ENCODE results near the gene ADAMTS2.

ADAMTS2 gene

DNA sequence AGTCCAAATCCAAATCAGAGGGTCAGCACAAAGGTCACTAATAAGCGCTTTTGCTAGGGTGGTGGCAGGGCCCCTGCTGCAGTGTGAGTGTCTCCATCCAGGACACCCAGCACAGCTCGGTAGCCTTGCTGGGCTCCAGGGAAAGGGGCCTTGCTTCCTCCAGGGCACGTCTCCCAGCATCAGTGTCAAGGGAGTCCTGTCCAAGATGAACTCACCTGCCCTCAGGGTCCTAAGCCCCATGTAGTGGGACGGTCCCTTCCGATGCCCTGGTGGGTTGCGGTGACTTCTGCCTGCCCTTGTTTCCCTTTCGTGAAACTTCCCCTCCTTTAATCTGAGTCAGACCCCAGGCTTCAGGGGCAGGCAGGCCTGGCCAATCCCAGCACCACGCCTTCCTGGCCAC, 183.4 kb downstream of the ADAMTS2 start:
- DNase-seq (ENCODE audit: low read depth in 2 of 2) = no peak

DNA sequence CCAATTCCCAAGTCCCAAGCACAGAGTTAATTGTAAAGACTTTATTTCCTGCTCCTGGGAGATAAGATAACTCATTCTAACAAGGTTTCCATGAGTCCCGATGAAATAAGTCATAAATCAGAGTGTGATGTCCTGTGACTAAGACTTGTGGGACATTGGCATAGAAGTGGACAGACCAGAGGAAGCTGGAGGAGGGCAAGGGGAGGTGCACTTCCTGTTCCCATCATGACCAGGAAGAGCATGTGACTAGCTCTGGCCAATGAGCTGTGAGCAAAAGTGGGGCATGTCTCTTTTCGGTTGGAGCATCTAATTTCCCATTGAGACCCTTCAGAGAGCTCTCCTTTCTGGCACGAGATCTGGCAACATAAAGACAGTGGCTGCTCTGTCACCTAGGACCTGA, 184.7 kb downstream of the ADAMTS2 start:
- DNase-seq (ENCODE audit: low read depth in 2 of 2) = no peak

DNA sequence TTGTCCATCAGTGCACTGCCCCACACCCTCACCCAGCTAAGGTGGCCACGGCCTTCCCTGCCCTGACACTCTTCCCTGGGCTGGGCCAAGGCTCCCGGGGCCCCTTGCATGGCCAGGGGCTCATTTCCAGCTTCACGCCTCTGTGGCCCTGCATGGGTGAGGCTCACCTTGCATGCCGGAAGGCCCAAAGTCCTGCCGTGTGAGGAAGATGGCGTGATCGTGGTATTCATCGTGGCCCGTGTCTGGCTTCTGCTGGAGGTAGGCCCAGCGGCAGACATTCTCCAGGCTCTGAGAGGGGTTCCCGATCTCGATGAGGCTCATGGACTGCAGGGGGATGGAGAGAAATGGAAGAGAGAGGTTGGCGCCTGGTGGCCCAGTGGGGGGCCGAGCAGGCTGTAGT, 186.7 kb downstream of the ADAMTS2 start:
- no peak for DNase-seq (ENCODE audit: low read depth in 2 of 2)

DNA sequence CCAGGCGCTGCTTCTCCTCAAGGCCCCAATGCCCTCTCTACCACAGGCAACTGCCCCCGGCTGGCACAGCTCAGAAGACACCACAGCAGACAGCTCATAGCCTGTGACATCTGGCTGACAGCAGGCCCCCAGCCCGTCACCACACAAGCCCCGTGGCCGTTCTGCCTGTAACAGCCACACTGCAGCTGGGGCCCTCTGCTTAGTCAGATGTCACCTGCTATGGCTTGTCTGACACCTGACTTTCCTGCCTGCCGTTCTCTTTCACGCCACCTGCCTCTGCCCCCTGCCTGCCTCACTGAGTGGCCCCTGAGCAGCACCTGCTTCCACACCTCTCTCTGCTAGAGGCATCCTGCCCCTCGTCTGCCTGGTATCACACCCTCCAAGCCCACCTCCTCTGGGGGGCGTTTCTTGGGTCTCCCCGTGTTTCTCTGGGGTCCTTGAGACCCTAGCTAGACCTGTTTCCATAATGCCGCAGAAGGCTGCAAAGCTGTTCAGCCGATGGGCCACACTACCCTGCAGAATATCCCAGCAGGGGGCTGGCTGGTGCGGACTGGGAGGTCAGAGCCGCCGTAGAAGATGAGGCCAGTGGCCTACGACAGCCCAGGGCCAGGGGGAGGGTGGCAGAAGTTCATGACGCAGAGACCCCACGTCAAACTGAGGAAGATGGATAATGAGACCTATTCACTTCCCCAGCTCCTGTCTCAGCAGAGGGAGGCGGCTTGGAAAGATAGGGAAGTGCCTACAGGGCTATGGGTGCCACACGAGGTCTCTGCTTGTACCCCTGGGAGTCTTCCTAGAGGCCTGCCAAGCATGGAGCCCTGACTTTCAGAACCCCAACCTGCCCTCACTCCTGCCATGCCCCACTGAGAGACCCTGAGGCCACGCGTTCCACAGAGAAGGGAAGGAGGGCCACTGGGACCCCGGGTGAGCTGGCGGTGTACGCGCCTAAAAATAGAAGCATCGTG, 190.0 kb downstream of the ADAMTS2 start:
- DNase-seq (ENCODE audit: low read depth in 2 of 2) = no peak

DNA sequence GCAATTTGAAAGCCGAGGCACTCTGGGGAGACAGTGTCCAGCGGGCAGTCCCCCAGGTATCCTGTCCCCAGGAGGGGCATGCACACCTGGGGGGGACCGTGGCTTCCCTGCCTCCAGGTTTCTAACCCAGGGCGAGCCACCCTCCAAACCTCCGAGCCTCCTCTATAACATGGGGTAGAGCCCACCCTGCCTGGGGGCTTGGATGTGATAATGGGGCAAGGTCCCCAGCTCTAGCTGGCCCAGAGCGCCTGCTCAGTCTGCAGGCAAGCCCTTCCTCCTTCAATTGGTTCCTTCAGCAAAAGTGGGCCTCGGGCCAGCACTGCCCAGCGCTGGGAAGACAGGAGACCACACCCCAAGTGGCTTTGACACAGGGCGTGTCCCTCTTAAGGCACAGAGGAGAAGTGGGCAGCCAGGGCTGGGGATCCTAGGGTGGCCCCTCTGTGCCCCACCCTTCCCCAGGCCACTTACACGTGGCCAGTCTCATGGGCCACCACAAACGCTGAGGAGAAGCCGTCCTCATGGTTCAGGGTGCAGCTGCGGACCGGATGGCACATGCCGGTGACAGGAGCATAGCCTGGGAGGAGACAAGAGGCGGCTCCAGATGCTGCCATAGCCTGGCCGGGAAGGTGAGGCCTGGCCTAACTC, 190.8 kb downstream of the ADAMTS2 start:
- no peak for DNase-seq (ENCODE audit: low read depth in 2 of 2)

DNA sequence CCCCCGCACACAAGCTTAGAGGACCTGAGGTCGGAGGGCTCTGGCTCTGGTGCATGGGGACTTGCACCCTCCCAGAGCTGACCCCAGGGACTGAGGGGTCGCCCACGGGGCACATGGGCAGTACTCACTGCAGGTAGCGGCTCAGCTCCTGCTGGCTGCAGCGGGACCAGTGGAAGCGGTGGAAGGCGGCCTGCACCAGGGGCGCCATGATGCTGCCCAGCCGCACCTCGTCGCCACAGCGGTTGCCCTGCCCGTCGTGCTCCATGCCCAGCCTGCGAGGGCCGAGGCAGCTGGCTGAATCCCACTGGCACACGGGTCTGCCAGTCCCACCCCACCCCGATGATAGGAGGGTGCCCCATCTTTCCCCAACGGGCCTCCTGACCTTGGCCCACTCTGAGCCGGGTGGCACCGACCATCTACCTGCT, 191.3 kb downstream of the ADAMTS2 start:
- no peak for DNase-seq (ENCODE audit: low read depth in 2 of 2)

DNA sequence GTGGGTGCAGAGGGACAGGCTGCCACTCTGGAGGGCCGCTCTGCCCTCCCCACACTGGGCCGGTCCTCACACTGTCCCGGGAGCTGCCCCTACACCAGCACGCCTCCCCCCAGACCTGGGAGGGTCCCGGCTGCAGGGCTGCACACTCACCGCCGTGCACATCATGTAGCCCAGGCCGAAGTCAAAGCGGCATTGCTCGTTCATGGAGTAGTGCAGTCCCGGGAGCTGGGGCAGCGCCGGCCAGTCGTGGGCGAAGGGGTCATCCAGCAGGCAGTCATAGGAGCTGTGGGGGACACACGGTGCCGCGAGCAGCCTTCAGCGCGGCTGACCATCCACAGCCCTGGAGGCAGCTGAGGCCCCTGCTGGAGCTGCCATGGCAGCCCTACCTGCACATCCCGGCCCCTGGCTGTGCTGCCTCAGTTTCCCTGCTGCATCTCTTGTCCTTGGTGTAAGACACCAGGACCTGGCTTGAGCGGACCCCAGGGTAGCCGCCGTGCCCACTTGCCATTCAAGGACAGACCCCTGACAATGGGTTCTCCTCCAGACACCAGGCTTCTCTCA, 191.8 kb downstream of the ADAMTS2 start:
- no peak for DNase-seq (ENCODE audit: low read depth in 2 of 2)

DNA sequence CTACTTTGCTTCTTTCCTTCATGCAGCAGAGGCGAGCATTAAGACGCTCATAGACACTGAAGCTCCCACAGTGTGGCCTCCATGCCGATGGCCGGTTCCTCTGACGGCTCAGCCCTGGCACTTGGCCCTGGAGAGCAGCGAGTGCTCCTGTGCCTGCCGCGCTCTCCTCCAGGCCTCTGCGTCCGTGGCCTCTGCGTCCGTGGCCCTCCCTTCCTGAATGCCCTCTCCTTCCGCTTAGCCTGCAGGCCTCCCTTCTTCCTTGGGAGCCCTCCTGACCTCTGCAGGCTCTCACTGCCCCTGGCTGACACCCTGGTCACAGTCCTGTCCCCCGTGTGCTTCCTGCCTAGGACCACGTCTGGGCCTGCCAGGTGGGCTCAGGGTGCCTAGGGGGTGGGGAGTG, 192.3 kb downstream of the ADAMTS2 start:
- DNase-seq (ENCODE audit: low read depth in 2 of 2) = no peak

DNA sequence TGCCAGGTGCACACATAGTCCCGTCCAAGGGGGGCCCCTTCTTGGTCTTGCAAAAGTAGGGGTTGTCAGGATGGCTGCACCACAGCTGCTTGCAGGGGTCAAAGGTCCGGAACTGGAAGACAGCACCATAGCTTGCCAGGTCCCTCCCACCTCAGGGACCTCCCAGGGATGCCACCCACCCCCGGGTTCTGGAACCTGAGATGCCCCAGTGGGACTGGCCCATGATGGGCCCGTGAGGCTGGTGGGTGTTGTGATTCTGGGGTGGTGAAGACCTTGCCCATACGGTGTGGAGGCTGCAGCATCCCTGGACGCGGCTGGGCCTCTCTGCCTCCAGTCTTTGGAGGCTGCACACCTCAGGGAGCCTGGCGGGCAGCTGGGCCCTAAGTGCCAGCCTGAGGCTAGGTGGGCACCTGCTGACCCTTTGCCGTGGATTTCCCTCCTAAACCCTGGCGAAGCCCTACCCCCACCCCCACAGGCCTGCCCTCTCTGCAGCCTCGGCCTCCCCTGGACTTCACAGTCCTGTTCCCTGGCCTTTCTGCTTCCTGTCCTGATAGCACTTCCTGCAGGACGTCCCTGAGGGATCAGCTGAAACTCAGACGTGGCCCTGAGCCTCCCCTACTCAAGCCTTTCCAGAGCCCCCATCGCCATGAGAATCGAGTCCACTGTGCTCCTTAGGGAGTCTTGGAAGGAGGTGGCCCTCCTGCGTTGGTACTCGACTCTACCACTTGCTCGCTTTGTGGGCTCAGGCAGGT, 192.9 kb downstream of the ADAMTS2 start:
- DNase-seq (ENCODE audit: low read depth in 2 of 2) = no peak

DNA sequence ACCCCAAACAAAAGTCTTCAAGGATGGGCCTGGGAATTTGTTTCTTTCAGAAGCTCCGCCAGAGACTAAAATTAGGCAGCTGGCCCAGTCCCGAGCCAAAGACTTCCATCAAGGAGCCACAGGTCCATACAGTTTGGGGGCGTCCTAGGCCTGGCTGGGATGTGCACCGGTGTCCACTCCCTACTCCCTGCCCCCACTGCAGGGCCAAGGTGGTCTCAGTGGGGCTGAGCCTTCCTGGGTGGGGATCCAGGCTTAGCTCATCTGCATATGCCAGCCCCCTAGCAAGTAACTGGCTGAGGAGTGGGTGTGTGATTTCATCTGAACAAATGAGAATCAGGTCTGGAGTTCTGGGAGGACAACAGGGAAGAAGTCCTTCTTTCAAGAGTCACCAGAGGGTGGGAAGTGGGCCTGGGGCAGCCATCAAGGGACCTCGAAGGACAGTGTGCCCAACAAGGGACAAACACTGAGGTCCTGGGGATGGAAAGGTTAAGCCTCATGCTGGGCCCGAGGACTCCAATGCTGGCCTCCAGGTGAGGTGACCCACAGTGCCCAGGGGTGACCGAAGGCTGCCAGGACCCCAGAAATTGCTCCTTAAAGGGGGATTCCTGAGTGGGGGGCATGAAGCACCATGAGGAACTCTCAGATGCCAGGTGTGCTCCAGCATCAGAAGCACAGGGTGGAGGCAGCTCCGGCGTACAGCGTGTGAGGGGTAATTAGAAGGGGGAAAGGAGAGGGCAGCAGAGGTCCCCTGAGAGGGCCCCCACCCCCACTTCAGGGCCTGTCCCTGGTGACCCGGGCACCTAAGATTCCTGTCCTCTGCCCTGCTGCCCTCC, 193.8 kb downstream of the ADAMTS2 start:
- DNase-seq (ENCODE audit: low read depth in 2 of 2) = no peak

DNA sequence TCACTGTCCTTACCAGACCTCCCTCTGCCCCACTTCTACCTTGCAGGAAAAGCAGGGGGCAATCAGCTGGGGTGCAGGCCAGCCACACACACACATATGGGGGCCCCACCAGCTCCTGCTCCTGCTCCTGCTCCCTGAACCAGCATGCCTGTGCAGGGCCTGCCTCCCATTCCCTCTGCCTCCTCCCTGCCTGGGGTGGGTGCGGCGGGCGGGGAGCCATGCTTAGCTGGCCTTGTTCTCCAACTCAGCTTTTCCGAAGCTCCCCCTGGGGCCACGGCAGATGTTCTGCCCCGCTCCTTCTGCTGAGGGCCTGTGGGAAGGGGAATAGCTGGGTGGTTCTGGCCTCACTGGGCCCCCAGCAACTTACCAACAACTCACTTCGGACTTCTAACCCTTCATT, 195.2 kb downstream of the ADAMTS2 start:
- DNase-seq (ENCODE audit: low read depth in 2 of 2) = no peak

DNA sequence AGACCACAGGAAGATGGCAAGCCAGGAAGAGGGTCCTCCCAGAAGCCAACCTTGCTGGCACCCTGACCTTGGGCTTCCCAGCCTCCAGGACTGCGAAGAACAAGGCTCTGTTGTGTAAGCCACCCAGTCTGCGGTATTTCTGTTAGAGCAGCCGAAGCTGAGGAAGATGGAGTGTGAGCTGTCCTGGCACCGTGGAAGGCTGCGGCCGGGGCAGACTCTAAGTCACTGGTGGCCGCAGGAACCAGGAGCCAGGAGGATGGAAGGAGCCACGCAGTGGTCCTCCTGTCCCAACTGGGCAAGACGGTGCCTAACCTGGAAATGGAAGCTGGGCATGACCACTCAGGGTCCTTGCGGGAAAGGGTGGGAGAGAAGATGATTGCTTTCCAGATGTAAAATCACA, 196.0 kb downstream of the ADAMTS2 start:
- no peak for DNase-seq (ENCODE audit: low read depth in 2 of 2)

DNA sequence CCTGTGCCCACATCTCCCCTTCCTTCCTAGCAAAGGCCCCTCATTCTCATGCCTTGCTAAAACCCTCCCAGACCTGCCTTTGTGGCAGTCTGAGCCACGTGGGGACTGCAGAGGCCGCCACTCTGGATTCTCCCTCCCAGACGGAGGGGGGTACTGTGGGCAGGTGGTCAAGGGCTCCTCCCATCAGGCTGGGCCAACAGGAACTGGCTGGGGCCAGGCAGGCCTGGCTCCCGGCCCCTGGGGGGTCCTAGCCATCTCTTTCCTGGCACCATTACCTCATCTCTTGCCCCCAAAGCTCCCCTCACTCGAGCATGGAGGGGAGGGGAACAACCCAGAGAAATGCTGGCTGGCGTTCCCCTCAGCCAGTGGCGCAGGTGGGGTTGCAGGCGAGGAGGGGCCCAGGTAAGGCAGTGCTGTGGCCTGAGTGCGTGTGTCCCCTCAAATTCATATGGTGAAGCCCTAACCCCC, 196.5 kb downstream of the ADAMTS2 start:
- DNase-seq (ENCODE audit: low read depth in 2 of 2) = no peak

DNA sequence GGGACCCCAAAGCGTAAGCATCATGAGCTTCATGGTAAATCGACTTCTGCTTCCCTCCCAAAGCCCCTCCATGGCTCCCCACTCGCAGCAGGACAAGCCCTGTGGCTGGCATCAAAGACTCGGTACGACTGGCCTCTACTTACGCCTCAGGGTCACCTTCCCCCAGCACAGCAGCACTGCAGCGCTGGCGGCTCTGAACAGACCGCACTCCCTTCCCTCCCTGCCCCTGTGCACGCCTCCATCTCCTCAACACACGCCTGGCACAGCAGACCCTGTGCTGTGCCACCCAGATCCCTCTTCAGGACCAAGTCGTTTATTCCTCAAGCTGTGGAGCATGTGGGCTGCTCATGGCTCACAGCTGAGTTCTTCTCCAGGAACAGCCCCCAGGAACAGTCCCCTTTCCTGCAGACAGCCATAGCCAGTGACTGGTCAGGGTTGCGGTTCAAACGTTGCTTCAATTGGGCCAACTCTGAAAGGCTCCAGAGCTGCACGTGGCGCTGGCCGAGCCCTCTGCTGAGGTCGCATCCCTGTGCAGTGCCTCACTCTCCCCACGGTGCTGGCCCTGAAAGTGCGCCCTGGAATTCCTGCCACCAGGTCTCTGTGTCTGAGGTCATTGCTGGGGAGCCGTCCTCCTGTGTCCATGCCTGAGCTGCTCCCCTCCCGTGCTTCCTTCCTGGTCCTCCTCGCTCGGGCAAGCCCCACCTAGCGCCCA, 197.1 kb downstream of the ADAMTS2 start:
- DNase-seq (ENCODE audit: low read depth in 2 of 2) = no peak

DNA sequence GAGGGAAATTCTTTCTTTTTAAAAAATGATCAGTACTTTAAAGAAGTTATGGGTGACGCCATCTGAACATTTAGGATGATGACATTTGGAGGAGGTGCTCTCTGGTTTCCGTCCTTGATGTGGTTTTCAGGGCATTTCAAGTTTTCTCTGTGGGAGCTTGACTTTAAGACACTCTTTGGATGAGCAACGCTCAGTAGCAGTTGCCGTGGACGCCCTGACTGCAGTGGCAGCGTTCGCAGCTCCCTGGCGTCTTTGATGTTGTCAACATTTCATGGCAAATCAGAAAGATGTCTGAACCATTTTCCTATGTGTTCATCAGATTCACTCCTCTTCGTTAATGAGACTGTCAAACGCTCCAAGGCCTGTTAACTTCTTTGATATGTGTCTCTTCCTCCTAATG, 199.0 kb downstream of the ADAMTS2 start:
- peak in 1 of 2 donors; percentile 28 for DNase-seq (ENCODE audit: low read depth in 2 of 2)

DNA sequence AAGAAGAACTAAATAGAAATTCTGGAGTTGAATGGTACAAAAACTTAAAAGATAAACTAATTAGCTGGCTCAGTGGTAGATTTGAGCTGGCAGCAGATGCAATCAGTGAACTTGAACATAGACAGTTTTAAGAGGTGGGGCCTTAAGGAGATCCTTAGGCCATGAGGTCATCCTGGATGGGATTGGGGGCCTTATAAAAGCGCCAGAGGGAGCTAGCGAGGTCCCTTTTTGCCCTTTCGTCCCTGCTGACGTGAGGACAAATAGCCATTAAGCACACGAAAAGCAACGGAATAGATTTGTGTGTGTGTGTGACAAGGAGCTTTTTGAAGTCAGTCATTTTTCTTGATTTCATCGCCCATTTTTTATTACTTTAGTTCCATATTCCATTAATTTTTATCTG, 201.8 kb downstream of the ADAMTS2 start:
- no peak for DNase-seq (ENCODE audit: low read depth in 2 of 2)

DNA sequence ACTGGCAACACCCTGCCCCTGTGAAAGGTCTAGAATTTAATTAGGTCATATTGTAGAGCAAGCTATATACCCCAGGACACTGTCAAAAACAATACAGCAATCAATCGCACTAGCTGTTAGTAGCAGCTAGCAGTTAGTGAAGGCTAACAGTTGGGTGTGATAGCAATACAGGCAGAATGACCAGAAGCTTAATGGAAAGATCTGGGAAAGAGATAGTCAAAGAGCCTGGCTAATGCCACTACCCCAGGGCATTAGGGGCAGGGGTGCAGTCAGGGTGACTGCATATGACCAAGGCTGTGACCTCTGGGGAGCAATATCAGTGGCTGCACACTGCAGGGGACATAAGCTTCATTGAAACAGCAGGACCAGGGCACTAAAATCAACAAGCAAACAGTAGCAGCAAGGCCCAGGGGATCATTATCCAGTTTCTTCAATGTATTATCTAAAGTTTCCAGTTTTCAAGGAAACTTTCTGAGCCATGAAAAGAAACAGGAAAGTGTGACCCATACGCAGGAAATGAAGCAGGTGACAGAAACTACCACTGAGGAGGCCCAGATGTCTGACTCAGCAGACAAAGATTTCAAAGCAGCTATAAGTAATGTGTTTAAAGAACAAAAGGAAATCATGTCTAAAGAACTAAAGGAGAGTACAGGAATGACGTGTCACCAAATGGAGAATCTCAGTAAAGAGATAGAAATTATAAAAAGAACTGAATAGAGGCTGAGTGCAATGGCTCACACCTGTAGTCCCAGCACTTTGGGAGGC, 202.6 kb downstream of the ADAMTS2 start:
- DNase-seq (ENCODE audit: low read depth in 2 of 2) = no peak

DNA sequence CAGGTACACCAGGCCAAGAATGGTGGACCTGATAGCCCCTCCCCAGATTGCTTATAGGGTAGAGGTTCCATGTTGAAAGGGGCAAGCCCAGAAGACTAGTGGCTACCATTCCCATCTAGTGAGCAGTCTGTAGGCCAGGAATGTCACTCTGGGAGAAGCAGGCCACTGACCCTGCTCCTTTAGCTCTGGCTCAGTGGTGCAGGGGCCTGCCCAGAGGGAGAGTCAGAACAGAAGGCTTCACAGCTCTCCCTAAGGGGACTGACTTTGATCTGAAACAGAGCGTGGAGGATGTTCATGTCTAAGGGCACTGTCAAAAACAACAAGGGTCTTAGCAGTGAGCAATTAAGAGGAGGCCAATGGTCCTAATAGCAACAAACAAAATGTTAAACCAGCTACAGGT, 203.4 kb downstream of the ADAMTS2 start:
- DNase-seq (ENCODE audit: low read depth in 2 of 2) = no peak

DNA sequence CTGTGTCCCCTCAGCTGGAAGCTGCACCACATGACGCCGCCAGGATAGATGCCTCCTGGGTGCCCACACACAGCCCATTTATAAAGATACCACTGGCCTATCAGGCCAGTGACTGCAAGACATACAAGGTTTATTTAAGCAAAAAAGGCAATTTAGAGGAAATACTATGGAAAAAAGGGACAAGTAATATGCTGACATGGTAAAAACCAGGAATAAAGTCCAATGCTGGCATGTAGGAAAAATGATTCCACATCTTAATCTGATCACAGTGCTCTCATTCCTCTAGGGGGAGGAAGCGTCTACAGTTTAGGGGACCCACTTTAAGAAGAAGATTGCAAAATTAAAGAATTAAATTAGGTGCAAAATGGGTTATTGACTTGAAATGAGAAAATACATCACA, 205.0 kb downstream of the ADAMTS2 start:
- DNase-seq (ENCODE audit: low read depth in 2 of 2) = no peak

DNA sequence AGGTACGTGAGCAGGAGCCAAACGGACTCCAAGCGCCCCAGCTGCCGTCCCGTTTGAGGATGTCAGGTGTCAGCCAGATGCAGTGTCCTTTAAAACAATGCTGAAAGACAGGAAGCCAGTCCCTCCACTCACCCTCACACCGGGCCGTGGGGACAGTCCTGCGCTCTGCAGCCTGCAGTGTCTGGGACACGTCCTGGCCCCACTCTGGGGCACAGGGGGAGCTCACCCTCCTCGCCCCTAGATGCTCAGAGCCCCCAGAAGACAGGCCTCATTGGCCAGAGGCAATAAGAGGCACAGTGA, 205.4 kb downstream of the ADAMTS2 start:
- DNase-seq (ENCODE audit: low read depth in 2 of 2) = no peak

All from stimulated activated CD8-positive, alpha-beta memory T cell treated with anti-CD3 and anti-CD28 coated beads, Interleukin-7, amount 100 ng/mL, for 4 hours (primary cell).